SK-N-SH (cell line): ENCODE measurements around the gene EXOC2. TPM values are rescaled to one million over a fixed set of nuclear protein-coding genes. Genes with fewer than 3 reads are reported as not detected.

Source experiments
- CTCF ChIA-PET: fragments of 300-600, 350-600 bp; formaldehyde crosslinking; extraction: SDS; loops from one replicate; lab custom pipeline; 2021; lab: Yijun Ruan, JAX
- POLR2A ChIA-PET: fragments of 350-600 bp; sonication (Branson Sonifier 250); formaldehyde crosslinking; extraction: SDS; loops from one replicate; lab custom pipeline; 2020; ENCODE audit warnings: antibody characterized with exemption, inconsistent platforms; lab: Yijun Ruan, JAX
- DNase-seq: peaks from one replicate; pipeline ENCODE4 v3.0.0; 2012
- H2AFZ ChIP-seq: fragments of 200-600 bp; sonication (generic); 2 replicates; pipeline ENCODE4 v1.8.1; 2016; ENCODE audit warnings: antibody characterized with exemption, mild to moderate bottlenecking, low read depth
- H3F3A ChIP-seq: fragments of 200-600 bp; sonication (generic); replicated peaks from 2 replicates; pipeline ENCODE3; 2016; ENCODE audit warnings: antibody characterized with exemption, mild to moderate bottlenecking; ENCODE audit not compliant: insufficient read depth
- H3K27ac ChIP-seq, 2 experiments: fragments of 200-500 bp in 1 of 2; fragments of 200-600 bp in 1 of 2; sonication (Bioruptor generic) in 1 of 2; sonication (generic), shearing (Covaris generic) in 1 of 2; 2 replicates each; pipeline versions ENCODE4 v1.5.1 to v1.6.1; 2014 to 2016; ENCODE audit warnings: low read depth in 2 of 2, inconsistent platforms in 1 of 2, low read length in 1 of 2, mild to moderate bottlenecking in 1 of 2, mixed read lengths in 1 of 2
- H3K27me3 ChIP-seq: fragments of 200-600 bp; sonication (generic), shearing (Covaris generic); 2 replicates; pipeline ENCODE4 v1.6.1; 2016; ENCODE audit warnings: mixed run types; ENCODE audit not compliant: insufficient read depth
- H3K36me3 ChIP-seq, 2 experiments: fragments of 200-500 bp in 1 of 2; fragments of 200-600 bp in 1 of 2; sonication (Bioruptor generic) in 1 of 2; sonication (generic) in 1 of 2; replicated peaks in 1 of 2; 2 replicates each; pipeline versions ENCODE3 to v1.5.1; 2014 to 2016; ENCODE audit warnings: low read length in 1 of 2, mild to moderate bottlenecking in 1 of 2; ENCODE audit not compliant: insufficient read depth in 2 of 2, control insufficient read depth in 1 of 2
- H3K4me1 ChIP-seq, 2 experiments: fragments of 200-500 bp in 1 of 2; fragments of 200-600 bp in 1 of 2; sonication (Bioruptor generic) in 1 of 2; sonication (generic), shearing (Covaris generic) in 1 of 2; 2 replicates each; pipeline versions ENCODE4 v1.5.1 to v1.6.1; 2014 to 2016; ENCODE audit warnings: low read depth in 1 of 2, low read length in 1 of 2, mixed run types in 1 of 2; ENCODE audit not compliant: insufficient read depth in 2 of 2, control insufficient read depth in 1 of 2
- H3K4me2 ChIP-seq: fragments of 200-600 bp; sonication (generic), shearing (Covaris generic); 2 replicates; pipeline ENCODE4 v1.6.1; 2017; ENCODE audit warnings: mixed run types
- H3K4me3 ChIP-seq, 2 experiments: fragments of 200-500 bp in 1 of 2; fragments of 200-600 bp in 1 of 2; sonication (Bioruptor generic) in 1 of 2; sonication (generic), shearing (Covaris generic) in 1 of 2; 2 replicates each; pipeline versions ENCODE4 v1.5.1 to v1.8.1; 2014 to 2016; ENCODE audit warnings: low read depth in 2 of 2, inconsistent platforms in 1 of 2, low read length in 1 of 2, mild to moderate bottlenecking in 1 of 2, mixed read lengths in 1 of 2, moderate library complexity in 1 of 2
- H3K79me2 ChIP-seq: fragments of 200-600 bp; sonication (generic); 2 replicates; pipeline ENCODE4 v1.8.1; 2017; ENCODE audit warnings: mild to moderate bottlenecking; ENCODE audit not compliant: insufficient read depth
- H3K9ac ChIP-seq: fragments of 200-600 bp; sonication (generic); 2 replicates; pipeline ENCODE4 v1.6.1; 2017; ENCODE audit warnings: mixed run types
- H3K9me2 ChIP-seq: fragments of 200-600 bp; sonication (generic); 2 replicates; pipeline ENCODE4 v1.6.1; 2017; ENCODE audit warnings: mixed run types
- H3K9me3 ChIP-seq: fragments of 200-600 bp; sonication (generic); 2 replicates; pipeline ENCODE4 v1.6.1; 2017; ENCODE audit warnings: mixed run types, mild to moderate bottlenecking, moderate library complexity
- H4K20me1 ChIP-seq: fragments of 200-600 bp; sonication (generic); 2 replicates; pipeline ENCODE4 v1.6.1; 2017; ENCODE audit warnings: mild to moderate bottlenecking, mixed run types; ENCODE audit not compliant: insufficient read depth
- CHD2 ChIP-seq: fragments of 150-350 bp; IDR thresholded peaks from 2 replicates; pipeline ENCODE4 v1.6.1; 2018; ENCODE audit warnings: low read length; ENCODE audit not compliant: partially characterized antibody
- CTCF ChIP-seq: fragments of 200-600 bp; sonication (generic); IDR thresholded peaks from 2 replicates; pipeline ENCODE4 v1.6.1; 2017; ENCODE audit warnings: antibody characterized with exemption, mild to moderate bottlenecking, moderate library complexity
- FOXJ3 ChIP-seq: sonication (generic); formaldehyde crosslinking; IDR thresholded peaks from 2 replicates; pipeline ENCODE4 v1.5.1; 2020; ENCODE audit warnings: mild to moderate bottlenecking, missing genetic modification reagents
- GABPA ChIP-seq: IDR thresholded peaks from 2 replicates; pipeline ENCODE4 v1.4.0; 2012; ENCODE audit warnings: low read depth, mild to moderate bottlenecking
- GATA2 ChIP-seq: sonication (generic); formaldehyde crosslinking; IDR thresholded peaks from 2 replicates; pipeline ENCODE4 v1.5.0; 2020; ENCODE audit warnings: mild to moderate bottlenecking, missing genetic modification reagents
- IRF3 ChIP-seq: fragments of 150-350 bp; IDR thresholded peaks from 2 replicates; pipeline ENCODE4 v1.6.1; 2016; ENCODE audit warnings: mild to moderate bottlenecking, low read depth, low read length
- MEF2A ChIP-seq: IDR thresholded peaks from 2 replicates; pipeline ENCODE4 v1.4.0; 2012; ENCODE audit warnings: low read depth, borderline replicate concordance
- NFIC ChIP-seq: IDR thresholded peaks from 2 replicates; pipeline ENCODE4 v1.4.0; 2012; ENCODE audit warnings: borderline replicate concordance
- PBX3 ChIP-seq: IDR thresholded peaks from 2 replicates; pipeline ENCODE4; 2012
- POLR2AphosphoS5 ChIP-seq: IDR thresholded peaks from 2 replicates; pipeline ENCODE4 v1.6.1; 2012; ENCODE audit warnings: low read depth, low read length
- RAD21 ChIP-seq: IDR thresholded peaks from 2 replicates; pipeline ENCODE4 v1.6.1; 2012; ENCODE audit warnings: mild to moderate bottlenecking, low read length
- REST ChIP-seq: IDR thresholded peaks from 2 replicates; pipeline ENCODE4 v1.6.1; 2012; ENCODE audit warnings: mild to moderate bottlenecking, low read depth, low read length, moderate library complexity
- RFX5 ChIP-seq: IDR thresholded peaks from 2 replicates; pipeline ENCODE4 v1.6.1; 2012; ENCODE audit warnings: mild to moderate bottlenecking, improper control_type of control experiment, low read length
- RXRA ChIP-seq: IDR thresholded peaks from 2 replicates; pipeline ENCODE4 v1.4.0; 2012; ENCODE audit warnings: low read depth, mild to moderate bottlenecking, borderline replicate concordance
- SIN3A ChIP-seq: IDR thresholded peaks from 2 replicates; pipeline ENCODE4 v1.6.1; 2012; ENCODE audit warnings: low read depth, mild to moderate bottlenecking, low read length, moderate library complexity, borderline replicate concordance
- TAF1 ChIP-seq: IDR thresholded peaks from 2 replicates; pipeline ENCODE4 v1.6.1; 2012; ENCODE audit warnings: low read depth, mild to moderate bottlenecking, low read length, moderate library complexity, borderline replicate concordance
- TEAD4 ChIP-seq: IDR thresholded peaks from 2 replicates; pipeline ENCODE4 v1.4.0; 2012; ENCODE audit warnings: mild to moderate bottlenecking, borderline replicate concordance; ENCODE audit not compliant: insufficient read depth
- USF1 ChIP-seq: IDR thresholded peaks from 2 replicates; pipeline ENCODE4 v1.4.0; 2012; ENCODE audit warnings: low read depth, borderline replicate concordance
- YY1 ChIP-seq: IDR thresholded peaks from 2 replicates; pipeline ENCODE4 v1.4.0; 2012; ENCODE audit warnings: low read depth, mild to moderate bottlenecking
- WGBS: methylation state at CpG from one replicate; pipeline ENCODE4 v1.1.6; 2017; ENCODE audit warnings: low lambda C conversion rate; 5-methylcytosine and 5-hydroxymethylcytosine counted together
- polyA plus RNA-seq, 3 experiments: library from polyadenylated mRNA; depleted of rRNA; stranded (reverse); fragments of >200 nt; gene quantifications; 2 replicates each; pipeline ENCODE4 v1.2.3, GENCODE V29; 2012
- TF ChIP-seq, protein P1 (sequence below): IDR thresholded peaks from 2 replicates; pipeline ENCODE4 v1.4.0; 2012; ENCODE audit warnings: low read depth, borderline replicate concordance

Gene EXOC2
- polyA plus RNA-seq, 1 of the 3 experiments (the other 2 are of a cell fraction): 10.6 TPM

DNA sequence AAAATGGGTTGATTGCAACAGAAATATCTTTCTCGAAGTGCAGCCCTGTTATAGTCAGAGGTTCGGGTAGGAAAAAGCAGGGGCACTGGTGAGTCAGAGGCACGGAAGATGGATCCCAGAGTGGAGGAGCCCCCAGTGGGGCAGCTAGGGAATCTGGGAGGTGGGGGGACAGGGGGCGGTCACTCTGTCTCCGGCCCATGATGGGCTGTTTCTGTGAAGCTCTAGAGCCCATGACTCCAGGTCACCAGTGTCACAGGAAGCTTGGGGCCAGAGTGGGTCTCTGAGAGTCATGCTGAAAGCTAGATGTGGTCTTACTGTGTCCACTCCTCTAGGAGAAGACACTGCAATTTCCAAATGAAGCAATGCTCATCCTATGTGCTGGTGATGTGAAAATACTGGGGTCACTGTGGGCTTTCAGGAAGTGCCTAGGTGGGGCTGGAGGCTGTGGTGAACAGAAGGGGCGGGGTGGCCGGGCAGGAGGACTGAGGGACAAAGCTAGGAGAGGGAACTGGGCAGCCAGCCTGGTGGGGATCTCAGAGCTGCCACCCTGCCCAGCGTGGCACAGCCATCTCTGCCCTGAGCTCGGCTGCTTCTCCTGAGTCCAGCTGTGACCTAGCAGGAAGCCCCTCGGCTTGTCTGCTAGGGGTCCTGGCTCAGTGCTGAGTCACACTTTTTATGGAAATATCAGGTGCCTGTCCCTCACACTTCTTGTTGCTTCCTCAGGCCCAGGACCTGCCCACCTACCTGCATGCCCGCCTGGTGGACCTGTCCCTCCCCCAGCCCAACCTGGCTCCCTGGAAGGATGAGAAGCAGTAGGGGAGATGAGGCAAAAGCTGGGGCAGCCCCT lies 247.1 kb downstream of the EXOC2 start:
- no peak overlapping the region for H3K9ac ChIP-seq
- no peaks in the 10 kb centered on the region for H3K79me2 ChIP-seq
- H3K4me1 ChIP-seq: no peaks in the 10 kb centered on the region
- no peaks in the 10 kb centered on the region for H3K9me2 ChIP-seq
- no peak overlapping the region for H2AFZ ChIP-seq
- peaks cover 69% of the 10 kb centered on the region; the same call in 1 of the 2 replicates for H3K27me3 ChIP-seq
- H3K36me3 ChIP-seq: no peaks in the 10 kb centered on the region
- WGBS: 15% methylated on average over 11 of the region's 11 CpGs
- TF ChIP-seq REST: no peak
- TF ChIP-seq POLR2AphosphoS5: no peak
- TF ChIP-seq GATA2: no peak
- no peak for TF ChIP-seq YY1
- no peak for TF ChIP-seq TAF1
- no peak for TF ChIP-seq NFIC
- no peak for TF ChIP-seq TEAD4
- no peak for TF ChIP-seq RFX5
- TF ChIP-seq GABPA: no peak
- no peak for TF ChIP-seq USF1
- TF ChIP-seq IRF3: no peak
- TF ChIP-seq CHD2: no peak
- TF ChIP-seq PBX3: no peak
- TF ChIP-seq FOXJ3 (CRISPR knock-in tag): no peak
- no peak for TF ChIP-seq CTCF
- TF ChIP-seq RXRA: no peak
- no peak for TF ChIP-seq MEF2A
- no peak for TF ChIP-seq SIN3A
- no peak for TF ChIP-seq RAD21
- TF ChIP-seq, protein P1, sequence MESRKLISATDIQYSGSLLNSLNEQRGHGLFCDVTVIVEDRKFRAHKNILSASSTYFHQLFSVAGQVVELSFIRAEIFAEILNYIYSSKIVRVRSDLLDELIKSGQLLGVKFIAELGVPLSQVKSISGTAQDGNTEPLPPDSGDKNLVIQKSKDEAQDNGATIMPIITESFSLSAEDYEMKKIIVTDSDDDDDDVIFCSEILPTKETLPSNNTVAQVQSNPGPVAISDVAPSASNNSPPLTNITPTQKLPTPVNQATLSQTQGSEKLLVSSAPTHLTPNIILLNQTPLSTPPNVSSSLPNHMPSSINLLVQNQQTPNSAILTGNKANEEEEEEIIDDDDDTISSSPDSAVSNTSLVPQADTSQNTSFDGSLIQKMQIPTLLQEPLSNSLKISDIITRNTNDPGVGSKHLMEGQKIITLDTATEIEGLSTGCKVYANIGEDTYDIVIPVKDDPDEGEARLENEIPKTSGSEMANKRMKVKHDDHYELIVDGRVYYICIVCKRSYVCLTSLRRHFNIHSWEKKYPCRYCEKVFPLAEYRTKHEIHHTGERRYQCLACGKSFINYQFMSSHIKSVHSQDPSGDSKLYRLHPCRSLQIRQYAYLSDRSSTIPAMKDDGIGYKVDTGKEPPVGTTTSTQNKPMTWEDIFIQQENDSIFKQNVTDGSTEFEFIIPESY: no peak
- H4K20me1 ChIP-seq: no peaks in the 10 kb centered on the region
- no peaks in the 10 kb centered on the region for H3K9me3 ChIP-seq
- ChIA-PET POLR2A (no interaction called here), CTCF (no interaction called here)
- no peaks in the 10 kb centered on the region for H3F3A ChIP-seq
- no peak overlapping the region for H3K4me3 ChIP-seq
- H3K27ac ChIP-seq: no peak overlapping the region
- DNase-seq: no peak
- no peak overlapping the region for H3K4me2 ChIP-seq
